Nephron (organoid): Measurements from ENCODE around the gene CDH4.

Experiments used
- H3K27ac Mint-ChIP-seq, 3 experiments: 2 replicates each; pipeline ENCODE4 v1.8.0; 2020; ENCODE audit warnings: mixed read lengths in 3 of 3, mild to moderate bottlenecking in 2 of 3, moderate library complexity in 1 of 3
- H3K27me3 Mint-ChIP-seq: 2 replicates; pipeline ENCODE4 v1.8.0; 2021; ENCODE audit warnings: low read depth, mild to moderate bottlenecking, moderate library complexity, mixed read lengths
- H3K36me3 Mint-ChIP-seq: 2 replicates; pipeline ENCODE4 v1.8.0; 2020; ENCODE audit warnings: low read depth, mixed read lengths
- H3K4me1 Mint-ChIP-seq: 2 replicates; pipeline ENCODE4 v1.8.0; 2020; ENCODE audit warnings: mixed read lengths
- H3K4me3 Mint-ChIP-seq, 3 experiments: 2 replicates each; pipeline ENCODE4 v1.8.0; 2020; ENCODE audit warnings: mild to moderate bottlenecking in 3 of 3, mixed read lengths in 3 of 3, moderate library complexity in 2 of 3
- H3K9me3 Mint-ChIP-seq: 2 replicates; pipeline ENCODE4 v1.8.0; 2020; ENCODE audit warnings: mixed read lengths
- CTCF ChIP-seq, 3 experiments: fragments of 200-600 bp; sonication (generic); IDR thresholded peaks; one replicate each; pipeline ENCODE4 v1.5.0; 2021; ENCODE audit warnings: antibody characterized with exemption in 3 of 3; ENCODE audit not compliant: unreplicated experiment in 3 of 3

CDH4 gene

GRCh38 chr20:61912665-61913422 is 660.8 kb downstream of the CDH4 start:
- no peaks in the 10 kb centered on the region for H3K4me1 Mint-ChIP-seq
- no peak overlapping the region for H3K4me3 Mint-ChIP-seq
- no peak for TF ChIP-seq CTCF (IDR thresholded peaks at IDR 0.05; ENCODE audit: unreplicated experiment in 3 of 3)
- H3K9me3 Mint-ChIP-seq, result peaks cover 8% of the 10 kb centered on the region
- H3K27ac Mint-ChIP-seq, result no peak overlapping the region
- H3K36me3 Mint-ChIP-seq, result peaks cover 3% of the 10 kb centered on the region
- H3K27me3 Mint-ChIP-seq, result peaks cover 12% of the 10 kb centered on the region

- Mint-ChIP-seq H3K27ac (no peak overlapping the region), H3K4me3 (no peak overlapping the region), H3K9me3 (peaks cover 8% of the 10 kb centered on the region), H3K27me3 (peaks cover 12% of the 10 kb centered on the region), H3K4me1 (no peaks in the 10 kb centered on the region), H3K36me3 (peaks cover 3% of the 10 kb centered on the region)
- TF ChIP-seq CTCF (IDR thresholded peaks at IDR 0.05; ENCODE audit: unreplicated experiment in 3 of 3), result no peak
Measured at GRCh38 chr20:61913423-61914225, 661.6 kb downstream of the CDH4 start.

GRCh38 chr20:61915101-61915500 is 663.0 kb downstream of the CDH4 start:
- H3K27me3 Mint-ChIP-seq, result peaks cover 12% of the 10 kb centered on the region
- H3K27ac Mint-ChIP-seq, result no peak overlapping the region
- H3K4me1 Mint-ChIP-seq, result no peaks in the 10 kb centered on the region
- peaks cover 8% of the 10 kb centered on the region for H3K9me3 Mint-ChIP-seq
- TF ChIP-seq CTCF (IDR thresholded peaks at IDR 0.05; ENCODE audit: unreplicated experiment in 3 of 3), result no peak
- no peak overlapping the region for H3K4me3 Mint-ChIP-seq
- H3K36me3 Mint-ChIP-seq, result peaks cover 3% of the 10 kb centered on the region

GRCh38 chr20:61916318-61916891 is 664.3 kb downstream of the CDH4 start:
- Mint-ChIP-seq H3K27me3 (peaks cover 12% of the 10 kb centered on the region), H3K36me3 (peaks cover 3% of the 10 kb centered on the region), H3K9me3 (no peaks in the 10 kb centered on the region), H3K4me3 (no peak overlapping the region), H3K4me1 (no peaks in the 10 kb centered on the region), H3K27ac (no peak overlapping the region)
- TF ChIP-seq CTCF (IDR thresholded peaks at IDR 0.05; ENCODE audit: unreplicated experiment in 3 of 3), result no peak

GRCh38 chr20:61917474-61918145 is 665.5 kb downstream of the CDH4 start:
- peaks cover 12% of the 10 kb centered on the region for H3K27me3 Mint-ChIP-seq
- no peaks in the 10 kb centered on the region for H3K4me1 Mint-ChIP-seq
- no peak overlapping the region for H3K27ac Mint-ChIP-seq

More at GRCh38 chr20:61917474-61918145, 665.5 kb downstream of the CDH4 start:
- Mint-ChIP-seq H3K9me3 (peaks cover 3% of the 10 kb centered on the region), H3K36me3 (peaks cover 3% of the 10 kb centered on the region), H3K4me3 (no peak overlapping the region)
- TF ChIP-seq CTCF (IDR thresholded peaks at IDR 0.05; ENCODE audit: unreplicated experiment in 3 of 3), result no peak
